Measurements from ENCODE around the gene TRMT13.

TRMT13 gene

DNA sequence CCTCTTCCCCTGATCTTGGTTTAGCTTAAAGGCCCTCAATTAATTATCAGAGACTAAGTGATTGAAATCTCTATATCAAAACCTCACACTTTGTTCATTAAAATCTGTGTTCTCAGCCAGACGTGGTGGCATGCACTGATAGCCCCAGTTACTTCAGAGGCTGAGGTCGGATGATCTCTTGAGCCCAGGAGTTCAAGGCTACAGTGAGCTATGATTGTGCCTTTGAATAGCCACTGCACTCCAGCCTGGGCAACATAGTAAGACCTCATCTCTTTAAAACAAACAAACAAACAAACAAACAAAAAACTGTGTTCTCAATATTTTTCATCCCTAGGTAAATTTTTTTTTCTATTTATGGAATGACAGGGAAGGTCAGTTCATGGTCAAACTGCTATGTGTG is 18.7 kb downstream of the TRMT13 start:
- TF ChIP-seq CTCF (IDR thresholded peaks at IDR 0.05) = no peak
- no peak for TF ChIP-seq ZFX (IDR thresholded peaks at IDR 0.05; ENCODE audit: borderline replicate concordance)
- H3K27ac ChIP-seq = no peak overlapping the region

DNA sequence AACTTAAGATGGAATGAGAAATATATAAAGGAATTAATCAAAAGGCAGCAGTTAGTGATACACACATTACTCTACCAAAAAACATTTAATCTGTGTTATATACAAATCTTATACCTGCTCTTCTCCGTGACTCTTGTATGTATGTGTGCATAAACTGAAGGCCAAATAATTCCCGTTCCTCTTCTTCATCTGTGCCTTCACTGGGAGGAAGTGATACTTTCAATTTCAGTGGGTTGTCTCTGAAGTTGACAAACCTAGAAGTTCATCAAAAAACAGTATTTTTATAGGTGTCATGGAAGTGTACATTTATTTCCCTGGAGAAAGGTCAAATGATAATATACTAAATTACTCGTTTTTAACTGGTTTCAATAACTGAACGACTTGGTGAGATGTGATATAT is 19.3 kb downstream of the TRMT13 start:
- H3K27ac ChIP-seq = no peak overlapping the region
- TF ChIP-seq ZFX (IDR thresholded peaks at IDR 0.05; ENCODE audit: borderline replicate concordance) (no peak), CTCF (IDR thresholded peaks at IDR 0.05) (no peak)

DNA sequence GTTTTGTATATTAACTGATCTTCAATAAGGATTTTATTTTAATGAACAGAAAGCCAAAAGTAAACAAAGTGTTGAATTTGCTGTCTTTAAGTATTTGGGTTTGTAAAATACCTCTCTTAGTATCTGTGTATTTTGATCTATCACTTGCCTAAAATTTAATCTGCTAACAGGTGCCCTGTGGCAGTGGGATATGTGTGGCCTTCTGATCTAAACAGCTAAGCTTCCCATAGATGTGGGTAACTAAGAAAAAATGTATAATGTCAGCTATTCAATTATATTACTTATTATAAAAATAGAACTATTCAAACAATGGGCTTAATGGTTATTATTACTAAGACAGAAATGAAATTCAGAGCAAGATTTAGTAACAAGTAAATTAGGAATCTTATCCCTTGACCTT is 29.9 kb downstream of the TRMT13 start:
- no peak overlapping the region for H3K27ac ChIP-seq
- TF ChIP-seq CTCF (IDR thresholded peaks at IDR 0.05) (no peak), ZFX (IDR thresholded peaks at IDR 0.05; ENCODE audit: borderline replicate concordance) (no peak)

GRCh38 chr1:100164216-100164615 is 31.3 kb downstream of the TRMT13 start:
- no peak overlapping the region for H3K27ac ChIP-seq
- TF ChIP-seq ZFX (IDR thresholded peaks at IDR 0.05; ENCODE audit: borderline replicate concordance) (no peak), CTCF (IDR thresholded peaks at IDR 0.05) (no peak)

DNA sequence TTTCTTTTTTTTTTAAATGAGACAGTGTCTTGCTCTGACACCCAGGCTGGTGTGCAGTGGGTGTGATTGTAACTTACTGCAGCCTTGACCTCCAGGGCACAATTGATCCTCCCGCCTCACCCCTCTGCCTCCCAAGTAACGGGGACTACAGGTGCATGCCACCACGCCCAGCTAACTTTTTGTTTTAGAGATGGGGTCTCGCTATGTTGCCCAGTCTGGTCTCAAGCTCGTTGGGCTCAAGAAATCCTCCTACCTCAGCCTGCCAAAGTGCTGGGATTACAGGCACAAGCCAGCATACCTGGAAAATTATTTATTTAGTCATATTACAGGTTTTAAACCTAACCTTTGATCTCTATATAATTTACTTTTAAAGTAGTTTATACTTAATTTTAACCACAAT is 31.7 kb downstream of the TRMT13 start:
- no peak overlapping the region for H3K27ac ChIP-seq

GRCh38 chr1:100168051-100168450 is 35.1 kb downstream of the TRMT13 start:
- H3K27ac ChIP-seq = no peak overlapping the region
- TF ChIP-seq ZFX (IDR thresholded peaks at IDR 0.05; ENCODE audit: borderline replicate concordance) (no peak), CTCF (IDR thresholded peaks at IDR 0.05) (no peak)

More for the DNA sequence above, 31.7 kb downstream of the TRMT13 start:
- TF ChIP-seq ZFX (IDR thresholded peaks at IDR 0.05; ENCODE audit: borderline replicate concordance) (no peak), CTCF (IDR thresholded peaks at IDR 0.05) (no peak)

DNA sequence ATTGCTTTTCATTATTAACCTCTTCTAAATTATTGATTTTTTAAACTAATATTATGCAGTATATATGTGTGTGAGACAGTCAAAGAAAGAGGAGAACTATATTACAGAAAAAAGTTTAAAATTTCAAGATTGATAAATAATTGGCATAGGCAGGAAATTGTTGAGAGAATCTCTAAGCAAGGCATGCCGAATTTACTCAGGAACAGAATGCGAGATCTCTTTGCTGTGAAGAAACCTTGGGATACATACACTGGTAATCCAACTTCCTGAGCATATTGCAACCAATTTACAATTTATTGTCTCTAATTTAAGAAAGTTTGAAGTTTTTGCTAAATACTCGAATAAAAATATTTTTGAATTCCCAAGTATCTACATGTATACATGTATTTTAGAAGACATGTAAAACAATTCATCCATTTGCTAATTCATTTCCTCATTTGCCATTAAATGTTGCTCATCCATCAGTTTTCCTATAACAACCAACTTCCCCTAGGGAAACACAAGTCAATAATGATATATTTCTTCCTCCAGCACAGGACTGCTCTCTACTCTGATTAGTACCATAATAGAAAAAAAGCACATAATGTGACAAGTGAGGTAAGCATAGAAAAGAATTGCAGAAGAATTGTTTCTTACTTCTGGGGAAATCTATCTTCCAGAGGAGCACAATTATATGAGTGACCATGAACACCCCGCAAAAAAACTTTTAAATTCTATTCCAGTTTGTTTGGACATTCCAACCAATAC is 44.5 kb downstream of the TRMT13 start:
- TF ChIP-seq CTCF (IDR thresholded peaks at IDR 0.05) (no peak), ZFX (IDR thresholded peaks at IDR 0.05; ENCODE audit: borderline replicate concordance) (no peak)
- H3K27ac ChIP-seq = no peak overlapping the region
